H1 (cell line): ENCODE results near the gene SLC19A1.

Source experiments
- BRCA1 ChIP-seq: IDR thresholded peaks from 2 replicates; pipeline ENCODE4 v1.6.1; 2012; ENCODE audit warnings: low read depth, low read length, improper control_type of control experiment
- CBX8 ChIP-seq: fragments of 300-800, 300-1000 bp; sonication (generic); IDR thresholded peaks from 2 replicates; pipeline ENCODE4 v1.7.1; 2016; ENCODE audit warnings: low read depth, low read length, borderline replicate concordance
- CTCF ChIP-seq, 3 experiments: IDR thresholded peaks; 1 replicate in 2 of 3; 2 replicates in 1 of 3; pipeline versions ENCODE4 v1.5.1 to v1.6.1; 2011; ENCODE audit warnings: low read length in 3 of 3, mild to moderate bottlenecking in 3 of 3, inconsistent platforms in 2 of 3, low read depth in 1 of 3, moderate library complexity in 1 of 3; ENCODE audit not compliant: insufficient read depth in 1 of 3; ENCODE audit errors: control extremely low read depth in 1 of 3
- EZH2 ChIP-seq: fragments of 200-600 bp; sonication (generic); IDR thresholded peaks from 2 replicates; pipeline ENCODE4 v1.7.1; 2012; ENCODE audit warnings: low read depth, mild to moderate bottlenecking, moderate library complexity, low read length, inconsistent platforms; ENCODE audit not compliant: severe bottlenecking
- JUND ChIP-seq: IDR thresholded peaks from 2 replicates; pipeline ENCODE4 v1.6.1; 2011; ENCODE audit warnings: mild to moderate bottlenecking, improper control_type of control experiment, low read length
- MAX ChIP-seq: IDR thresholded peaks from 2 replicates; pipeline ENCODE4 v1.6.1; 2012; ENCODE audit warnings: inconsistent platforms
- POLR2A ChIP-seq, 2 experiments: IDR thresholded peaks; 1 replicate in 1 of 2; 2 replicates in 1 of 2; pipeline ENCODE4 v1.6.1; 2011; ENCODE audit warnings: low read depth in 2 of 2, low read length in 2 of 2, mild to moderate bottlenecking in 2 of 2; ENCODE audit errors: control extremely low read depth in 1 of 2
- RNF2 ChIP-seq: fragments of 200-900, 300-1000 bp; sonication (generic); IDR thresholded peaks from 2 replicates; pipeline ENCODE4 v1.7.1; 2016; ENCODE audit warnings: borderline replicate concordance, low read depth, mild to moderate bottlenecking, antibody characterized with exemption, low read length; ENCODE audit not compliant: poor library complexity, severe bottlenecking; ENCODE audit errors: missing control alignments
- TAF1 ChIP-seq: IDR thresholded peaks from 2 replicates; pipeline ENCODE4 v1.6.1; 2011; ENCODE audit warnings: mild to moderate bottlenecking, low read depth, low read length

DNA sequence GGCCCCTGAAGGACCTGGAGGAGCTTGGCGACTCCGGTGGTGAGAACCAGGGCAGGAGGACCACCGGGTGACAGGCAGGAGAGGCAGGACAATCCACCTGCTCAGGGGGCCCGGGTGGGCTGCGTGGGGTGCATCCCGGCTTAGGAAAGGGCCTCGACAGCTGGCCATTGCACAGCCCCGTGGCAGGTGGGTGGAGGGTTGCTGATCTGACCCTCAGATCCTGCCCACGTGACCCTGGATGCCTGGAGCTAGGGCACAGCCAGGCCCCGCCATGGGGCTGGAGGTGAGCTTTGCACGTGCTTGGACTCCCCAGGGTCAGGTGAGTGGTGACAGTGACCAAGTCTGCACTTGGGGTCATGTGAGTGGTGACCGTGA is 35.5 kb upstream of the SLC19A1 start:
- no peak for TF ChIP-seq CBX8
- no peak for TF ChIP-seq CTCF (IDR thresholded peaks at IDR 0.05; ENCODE audit: control extremely low read depth in 1 of 3, insufficient read depth in 1 of 3, low read depth in 1 of 3, low read length in 3 of 3)
- no peak for TF ChIP-seq TAF1
- no peak for TF ChIP-seq RNF2
- no peak for TF ChIP-seq POLR2A (IDR thresholded peaks at IDR 0.05; ENCODE audit: control extremely low read depth in 1 of 2, low read depth in 2 of 2, low read length in 2 of 2)
- no peak for TF ChIP-seq BRCA1
- no peak for TF ChIP-seq JUND
- no peak for TF ChIP-seq MAX
- TF ChIP-seq EZH2 = no peak
